ENCODE measurements around the gene TMEM11.

TMEM11 gene

DNA sequence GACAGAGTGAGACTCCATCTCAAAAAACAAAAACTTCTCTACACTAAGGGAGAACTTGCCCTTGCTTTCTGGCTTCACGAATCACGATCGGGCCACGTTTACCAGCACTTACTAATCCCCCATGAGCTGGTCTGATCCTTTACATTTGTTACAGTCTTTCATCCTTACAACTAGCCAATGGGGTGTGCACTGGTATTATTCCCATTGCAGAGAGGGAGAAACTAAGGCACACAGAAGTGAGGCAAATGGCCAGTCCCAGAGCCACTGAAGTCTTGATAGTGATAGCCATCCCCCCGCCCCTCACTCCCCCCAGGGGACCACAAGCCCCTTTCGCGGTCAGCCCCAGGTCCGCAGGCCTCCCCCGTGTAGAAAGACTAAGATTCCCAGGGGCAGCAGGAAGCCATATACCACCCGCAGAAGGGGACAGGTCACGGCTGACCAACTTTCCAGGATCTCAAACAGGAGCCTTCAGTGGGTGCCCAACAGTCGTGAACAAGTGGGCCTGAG lies 38.4 kb upstream of the TMEM11 start:
- no peak for FAIRE-seq
- TF ChIP-seq CTCF (IDR thresholded peaks at IDR 0.05; ENCODE audit: insufficient read depth, missing control alignments) = no peak
- DNase-seq (ENCODE audit: insufficient read length, low spot score) = no peak

GRCh38 chr17:21251337-21252010 lies 37.5 kb upstream of the TMEM11 start:
- FAIRE-seq (no peak), DNase-seq (ENCODE audit: insufficient read length, low spot score) (no peak)
- no peak for TF ChIP-seq CTCF (IDR thresholded peaks at IDR 0.05; ENCODE audit: insufficient read depth, missing control alignments)

GRCh38 chr17:21250854-21251253 lies 36.9 kb upstream of the TMEM11 start:
- DNase-seq (ENCODE audit: insufficient read length, low spot score) (no peak), FAIRE-seq (no peak)
- TF ChIP-seq CTCF (IDR thresholded peaks at IDR 0.05; ENCODE audit: insufficient read depth, missing control alignments) = no peak

- TF ChIP-seq CTCF (IDR thresholded peaks at IDR 0.05; ENCODE audit: insufficient read depth, missing control alignments) = no peak
- DNase-seq (ENCODE audit: insufficient read length, low spot score) (no peak), FAIRE-seq (no peak)
Measured at GRCh38 chr17:21249920-21250703, 36.2 kb upstream of the TMEM11 start.

GRCh38 chr17:21249086-21249795 lies 35.3 kb upstream of the TMEM11 start:
- FAIRE-seq (no peak), DNase-seq (ENCODE audit: insufficient read length, low spot score) (no peak)
- no peak for TF ChIP-seq CTCF (IDR thresholded peaks at IDR 0.05; ENCODE audit: insufficient read depth, missing control alignments)

DNA sequence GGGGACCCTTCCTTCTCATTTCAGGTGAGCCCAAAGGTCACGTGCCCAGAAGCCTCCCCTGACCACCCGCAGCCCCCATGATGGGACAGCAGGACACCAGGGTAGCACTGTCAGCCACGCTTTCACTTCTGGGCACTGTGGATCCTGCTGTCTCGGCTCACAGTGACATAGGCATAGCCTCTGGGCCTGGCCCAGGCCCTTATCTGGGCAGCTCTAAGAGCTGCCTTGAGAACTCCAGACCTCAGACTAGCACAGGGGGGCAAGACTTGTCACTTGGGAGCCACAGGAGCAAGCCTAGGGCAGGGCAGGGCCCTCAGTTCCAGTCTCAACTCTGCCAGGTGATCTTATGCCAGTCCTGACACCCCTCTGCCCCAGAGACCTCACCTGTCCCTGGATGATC lies 34.5 kb upstream of the TMEM11 start:
- no peak for DNase-seq (ENCODE audit: insufficient read length, low spot score)
- no peak for TF ChIP-seq CTCF (IDR thresholded peaks at IDR 0.05; ENCODE audit: insufficient read depth, missing control alignments)

More for the DNA sequence above, 34.5 kb upstream of the TMEM11 start:
- FAIRE-seq = no peak
